Endometrium (tissue), 2 donors: ENCODE results near the gene HOXB3.

ENCODE experiments used
- FAIRE-seq: peaks from 2 replicates; lab custom pipeline; 2012; peaks lifted over from hg19 to GRCh38; lab: Jason Lieb, UNC
- donor health status: control.
- donor health status: control.

The HOXB3 gene

GRCh38 chr17:48612456-48612853 is 22.4 kb upstream of the HOXB3 start:
- FAIRE-seq: no peak

GRCh38 chr17:48611681-48612455 is 21.8 kb upstream of the HOXB3 start:
- FAIRE-seq: no peak

GRCh38 chr17:48611213-48611612 is 21.2 kb upstream of the HOXB3 start:
- FAIRE-seq: no peak

GRCh38 chr17:48610282-48611211 is 20.5 kb upstream of the HOXB3 start, which contains the start of gene HOXB7:
Gene HOXB7, minus strand, starts transcription at chr17:48611017. Its CDS starts 99 bp downstream, at chr17:48610918.
- no peak for FAIRE-seq

GRCh38 chr17:48609759-48610281 is 19.8 kb upstream of the HOXB3 start:
- no peak for FAIRE-seq

- FAIRE-seq: no peak
Measured at GRCh38 chr17:48609033-48609432, 19.0 kb upstream of the HOXB3 start.

GRCh38 chr17:48608494-48608834 is 18.4 kb upstream of the HOXB3 start:
- no peak for FAIRE-seq

- no peak for FAIRE-seq
Measured at GRCh38 chr17:48606892-48607614, 17.0 kb upstream of the HOXB3 start.

- FAIRE-seq: no peak
Measured at GRCh38 chr17:48605991-48606891, 16.2 kb upstream of the HOXB3 start.

- FAIRE-seq: no peak
Measured at GRCh38 chr17:48605409-48605919, 15.4 kb upstream of the HOXB3 start.

- no peak for FAIRE-seq
Measured at GRCh38 chr17:48604770-48605329, 14.8 kb upstream of the HOXB3 start, which contains the start of gene HOXB6. Gene HOXB6, minus strand, starts transcription at chr17:48604986. Its CDS starts 6,836 bp downstream, at chr17:48598150.

- FAIRE-seq: no peak
Measured at GRCh38 chr17:48603959-48604769, 14.1 kb upstream of the HOXB3 start.

- no peak for FAIRE-seq
Measured at GRCh38 chr17:48601539-48602425, 11.7 kb upstream of the HOXB3 start.

- FAIRE-seq: no peak
Measured at GRCh38 chr17:48601207-48601538, 11.1 kb upstream of the HOXB3 start.

GRCh38 chr17:48600244-48601098 is 10.4 kb upstream of the HOXB3 start:
- FAIRE-seq: no peak

GRCh38 chr17:48599354-48599753 is 9.3 kb upstream of the HOXB3 start:
- no peak for FAIRE-seq

GRCh38 chr17:48598736-48599135 is 8.7 kb upstream of the HOXB3 start:
- FAIRE-seq: no peak
